ENCODE measurements around the gene PARG.
"Not testable (repeated sequence)": the region's sequence is repeated elsewhere in the genome, so short reads cannot be mapped to it uniquely, and the experiment has no call there.

DNA sequence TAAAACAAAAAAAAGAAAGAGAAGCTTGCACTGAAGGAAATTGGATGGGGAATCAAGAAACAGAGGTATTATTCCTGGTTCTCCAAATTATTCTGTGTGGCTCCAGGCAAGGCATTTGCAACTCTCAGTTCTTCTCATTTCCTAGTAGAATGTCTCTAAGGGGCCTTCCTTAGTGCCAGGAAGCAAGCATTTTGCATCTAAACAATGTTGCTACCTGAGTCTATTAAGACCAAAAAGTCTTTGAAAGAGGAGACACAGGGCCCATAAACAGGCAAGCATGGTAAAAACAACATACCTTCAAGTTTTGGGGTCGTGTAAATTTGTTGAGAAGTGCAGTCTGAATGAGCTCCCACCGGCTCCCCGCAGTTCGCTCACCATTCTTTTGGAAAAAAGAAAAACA lies 19.8 kb downstream of the PARG start:
- TF ChIP-seq, protein P1, sequence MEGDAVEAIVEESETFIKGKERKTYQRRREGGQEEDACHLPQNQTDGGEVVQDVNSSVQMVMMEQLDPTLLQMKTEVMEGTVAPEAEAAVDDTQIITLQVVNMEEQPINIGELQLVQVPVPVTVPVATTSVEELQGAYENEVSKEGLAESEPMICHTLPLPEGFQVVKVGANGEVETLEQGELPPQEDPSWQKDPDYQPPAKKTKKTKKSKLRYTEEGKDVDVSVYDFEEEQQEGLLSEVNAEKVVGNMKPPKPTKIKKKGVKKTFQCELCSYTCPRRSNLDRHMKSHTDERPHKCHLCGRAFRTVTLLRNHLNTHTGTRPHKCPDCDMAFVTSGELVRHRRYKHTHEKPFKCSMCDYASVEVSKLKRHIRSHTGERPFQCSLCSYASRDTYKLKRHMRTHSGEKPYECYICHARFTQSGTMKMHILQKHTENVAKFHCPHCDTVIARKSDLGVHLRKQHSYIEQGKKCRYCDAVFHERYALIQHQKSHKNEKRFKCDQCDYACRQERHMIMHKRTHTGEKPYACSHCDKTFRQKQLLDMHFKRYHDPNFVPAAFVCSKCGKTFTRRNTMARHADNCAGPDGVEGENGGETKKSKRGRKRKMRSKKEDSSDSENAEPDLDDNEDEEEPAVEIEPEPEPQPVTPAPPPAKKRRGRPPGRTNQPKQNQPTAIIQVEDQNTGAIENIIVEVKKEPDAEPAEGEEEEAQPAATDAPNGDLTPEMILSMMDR (IDR thresholded peaks at IDR 0.05; ENCODE audit: insufficient read depth, low read length): not testable (repeated sequence)
- TF ChIP-seq GABPA (IDR thresholded peaks at IDR 0.05; ENCODE audit: low read depth); POLR2AphosphoS5 (IDR thresholded peaks at IDR 0.05; ENCODE audit: low read depth); SPI1 (IDR thresholded peaks at IDR 0.05; ENCODE audit: borderline replicate concordance, low read depth): not testable (repeated sequence)
- TF ChIP-seq, protein P2, sequence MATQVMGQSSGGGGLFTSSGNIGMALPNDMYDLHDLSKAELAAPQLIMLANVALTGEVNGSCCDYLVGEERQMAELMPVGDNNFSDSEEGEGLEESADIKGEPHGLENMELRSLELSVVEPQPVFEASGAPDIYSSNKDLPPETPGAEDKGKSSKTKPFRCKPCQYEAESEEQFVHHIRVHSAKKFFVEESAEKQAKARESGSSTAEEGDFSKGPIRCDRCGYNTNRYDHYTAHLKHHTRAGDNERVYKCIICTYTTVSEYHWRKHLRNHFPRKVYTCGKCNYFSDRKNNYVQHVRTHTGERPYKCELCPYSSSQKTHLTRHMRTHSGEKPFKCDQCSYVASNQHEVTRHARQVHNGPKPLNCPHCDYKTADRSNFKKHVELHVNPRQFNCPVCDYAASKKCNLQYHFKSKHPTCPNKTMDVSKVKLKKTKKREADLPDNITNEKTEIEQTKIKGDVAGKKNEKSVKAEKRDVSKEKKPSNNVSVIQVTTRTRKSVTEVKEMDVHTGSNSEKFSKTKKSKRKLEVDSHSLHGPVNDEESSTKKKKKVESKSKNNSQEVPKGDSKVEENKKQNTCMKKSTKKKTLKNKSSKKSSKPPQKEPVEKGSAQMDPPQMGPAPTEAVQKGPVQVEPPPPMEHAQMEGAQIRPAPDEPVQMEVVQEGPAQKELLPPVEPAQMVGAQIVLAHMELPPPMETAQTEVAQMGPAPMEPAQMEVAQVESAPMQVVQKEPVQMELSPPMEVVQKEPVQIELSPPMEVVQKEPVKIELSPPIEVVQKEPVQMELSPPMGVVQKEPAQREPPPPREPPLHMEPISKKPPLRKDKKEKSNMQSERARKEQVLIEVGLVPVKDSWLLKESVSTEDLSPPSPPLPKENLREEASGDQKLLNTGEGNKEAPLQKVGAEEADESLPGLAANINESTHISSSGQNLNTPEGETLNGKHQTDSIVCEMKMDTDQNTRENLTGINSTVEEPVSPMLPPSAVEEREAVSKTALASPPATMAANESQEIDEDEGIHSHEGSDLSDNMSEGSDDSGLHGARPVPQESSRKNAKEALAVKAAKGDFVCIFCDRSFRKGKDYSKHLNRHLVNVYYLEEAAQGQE (IDR thresholded peaks at IDR 0.05; ENCODE audit: insufficient replicate concordance, low read depth): not testable (repeated sequence)

All from HL-60 (cell line).